IMR-90 (cell line): ENCODE measurements around the gene CENPK. TPM values are rescaled to one million over a fixed set of nuclear protein-coding genes. Genes with fewer than 3 reads are reported as not detected.
"Not testable (repeated sequence)": the region's sequence is repeated elsewhere in the genome, so short reads cannot be mapped to it uniquely, and the experiment has no call there.

Experiments used
- ATAC-seq: fragments of 200-7000 bp; cut with Tn5 transposase; 2 replicates; pipeline ENCODE4 v1.9.1; 2020; ENCODE audit warnings: low read depth, mild to moderate bottlenecking, moderate library complexity
- BruUV-seq: library from RNA; stranded (reverse); fragments of 400-500 nt; replicated peaks from 2 replicates; lab custom pipeline; 2021; lab: Mats Ljungman, UMichigan
- CTCF ChIA-PET: fragments of 300-600 bp; formaldehyde crosslinking; extraction: SDS; loops from one replicate; lab custom pipeline; 2021; ENCODE audit warnings: antibody characterized with exemption; lab: Yijun Ruan, JAX
- POLR2A ChIA-PET: fragments of 300-600 bp; sonication (Branson Sonifier 250); formaldehyde crosslinking; loops from one replicate; lab custom pipeline; 2022; ENCODE audit warnings: antibody characterized with exemption; ENCODE audit not compliant: unreplicated experiment; lab: Charles Lee
- DNase-seq: peaks from one replicate; pipeline ENCODE4 v3.0.0; 2013
- H2AFZ ChIP-seq: replicated peaks from 2 replicates; pipeline ENCODE3; 2013; ENCODE audit warnings: low read length, mild to moderate bottlenecking; ENCODE audit not compliant: poor library complexity
- H2AK5ac ChIP-seq: 2 replicates; pipeline ENCODE4 v1.6.1; 2013; ENCODE audit warnings: low read depth, low read length, inconsistent platforms
- H2AK9ac ChIP-seq: replicated peaks from 2 replicates; pipeline ENCODE3; 2013; ENCODE audit warnings: mild to moderate bottlenecking, low read depth, low read length, moderate library complexity; ENCODE audit not compliant: poor library complexity
- H2BK120ac ChIP-seq: 2 replicates; pipeline ENCODE4 v1.6.1; 2013; ENCODE audit warnings: low read depth, low read length, inconsistent platforms
- H2BK15ac ChIP-seq: 3 replicates; pipeline ENCODE4 v1.6.1; 2013; ENCODE audit warnings: low read depth, low read length, inconsistent platforms
- H2BK20ac ChIP-seq: 2 replicates; pipeline ENCODE4 v1.6.1; 2013; ENCODE audit warnings: low read depth, mild to moderate bottlenecking, inconsistent platforms, low read length, moderate library complexity
- H2BK5ac ChIP-seq: 2 replicates; pipeline ENCODE4 v1.6.1; 2013; ENCODE audit warnings: mild to moderate bottlenecking, low read depth, low read length, inconsistent platforms; ENCODE audit not compliant: poor library complexity, severe bottlenecking
- H3K14ac ChIP-seq: replicated peaks from 2 replicates; pipeline ENCODE4 v1.6.1; 2013; ENCODE audit warnings: low read depth, low read length, inconsistent platforms
- H3K18ac ChIP-seq: 2 replicates; pipeline ENCODE4 v1.6.1; 2013; ENCODE audit warnings: low read depth, low read length, control low read depth
- H3K23ac ChIP-seq: 2 replicates; pipeline ENCODE4 v1.6.1; 2013; ENCODE audit warnings: low read depth, low read length, inconsistent platforms
- H3K27ac ChIP-seq: 2 replicates; pipeline ENCODE4 v1.5.1; 2013; ENCODE audit warnings: mild to moderate bottlenecking, control low read depth, low read length; ENCODE audit not compliant: insufficient read depth
- H3K27me3 ChIP-seq: 2 replicates; pipeline ENCODE4 v1.6.1; 2013; ENCODE audit warnings: low read length; ENCODE audit not compliant: control insufficient read depth, insufficient read depth
- H3K36me3 ChIP-seq: 2 replicates; pipeline ENCODE4 v1.6.1; 2013; ENCODE audit warnings: low read length, mixed read lengths; ENCODE audit not compliant: control insufficient read depth, insufficient read depth
- H3K4ac ChIP-seq: 2 replicates; pipeline ENCODE4 v1.6.1; 2013; ENCODE audit warnings: low read depth, low read length, inconsistent platforms
- H3K4me1 ChIP-seq: 2 replicates; pipeline ENCODE4 v1.6.1; 2013; ENCODE audit warnings: low read length, mixed read lengths; ENCODE audit not compliant: control insufficient read depth, insufficient read depth
- H3K4me2 ChIP-seq: 2 replicates; pipeline ENCODE4 v1.6.1; 2013; ENCODE audit warnings: low read depth, mild to moderate bottlenecking, control low read depth, low read length, moderate library complexity
- H3K4me3 ChIP-seq: 2 replicates; pipeline ENCODE4 v1.5.1; 2013; ENCODE audit warnings: low read depth, mild to moderate bottlenecking, control low read depth, low read length, moderate library complexity; ENCODE audit not compliant: insufficient read depth
- H3K56ac ChIP-seq: 2 replicates; pipeline ENCODE4 v1.6.1; 2013; ENCODE audit warnings: low read length, inconsistent platforms; ENCODE audit not compliant: insufficient read depth; ENCODE audit errors: extremely low read depth
- H3K79me1 ChIP-seq, 2 experiments: 2 replicates each; pipeline ENCODE4 v1.6.1; 2013; ENCODE audit warnings: low read length in 2 of 2, inconsistent platforms in 1 of 2, low read depth in 1 of 2
- H3K9ac ChIP-seq: 2 replicates; pipeline ENCODE4 v1.6.1; 2013; ENCODE audit warnings: low read depth, low read length, control low read depth
- H3K9me1 ChIP-seq: 2 replicates; pipeline ENCODE4 v1.6.1; 2013; ENCODE audit warnings: low read length, inconsistent platforms; ENCODE audit not compliant: insufficient read depth
- H3K9me3 ChIP-seq: 2 replicates; pipeline ENCODE4 v1.6.1; 2013; ENCODE audit warnings: low read length; ENCODE audit not compliant: control insufficient read depth, insufficient read depth
- H4K20me1 ChIP-seq: 2 replicates; pipeline ENCODE4 v1.6.1; 2013; ENCODE audit warnings: low read length, inconsistent platforms; ENCODE audit not compliant: insufficient read depth
- H4K5ac ChIP-seq: 2 replicates; pipeline ENCODE4 v1.6.1; 2013; ENCODE audit warnings: mild to moderate bottlenecking, low read depth, low read length, control low read depth
- H4K8ac ChIP-seq, 2 experiments: 2 replicates each; pipeline ENCODE4 v1.6.1; 2013; ENCODE audit warnings: low read depth in 2 of 2, low read length in 2 of 2, control low read depth in 1 of 2, inconsistent platforms in 1 of 2
- H4K91ac ChIP-seq: 2 replicates; pipeline ENCODE4 v1.6.1; 2013; ENCODE audit warnings: low read depth, low read length, inconsistent platforms; ENCODE audit not compliant: insufficient read depth
- WGBS, 2 experiments: methylation state at CpG; one replicate each; pipeline versions ENCODE4 v1.1.5 to v1.1.7; 2013; ENCODE audit warnings: missing lambda C conversion rate in 2 of 2; ENCODE audit not compliant: insufficient read length in 1 of 2; ENCODE audit errors: extremely low coverage in 2 of 2; 5-methylcytosine and 5-hydroxymethylcytosine counted together
- dilution Hi-C: fragments of 300-500 bp; cut with HindIII; formaldehyde crosslinking; loops from one replicate; pipeline ENCODE4 v1.14.3; 2018; ENCODE audit warnings: low sequenced_read_pairs; ENCODE audit not compliant: unreplicated experiment
- in situ Hi-C: fragments of 300-500 bp; cut with MboI; formaldehyde crosslinking; loops from 3 replicates; pipeline ENCODE4 v1.14.3; 2019; ENCODE audit warnings: low sequenced_read_pairs, inconsistent platforms, mixed read lengths
- intact Hi-C: fragments of 100-400 bp; cut with micrococcal nuclease; formaldehyde crosslinking; loops from 2 replicates; pipeline ENCODE4 v1.10.0; 2022
- polyA plus RNA-seq, 3 experiments: library from polyadenylated mRNA; depleted of rRNA; stranded (reverse); fragments of >200 nt; gene quantifications; 2 replicates each; pipeline ENCODE4 v1.2.3, GENCODE V29; 2012; ENCODE audit warnings: low replicate concordance in 1 of 3
- total RNA-seq: library from RNA; depleted of rRNA; stranded (reverse); fragments of >200 nt; gene quantifications from 2 replicates; pipeline ENCODE4 v1.2.3, GENCODE V29; 2012

The CENPK gene
- total and polyA plus RNA-seq, 2 of the 4 experiments (the other 2 are of a cell fraction): 5.6 to 9.4 TPM

DNA sequence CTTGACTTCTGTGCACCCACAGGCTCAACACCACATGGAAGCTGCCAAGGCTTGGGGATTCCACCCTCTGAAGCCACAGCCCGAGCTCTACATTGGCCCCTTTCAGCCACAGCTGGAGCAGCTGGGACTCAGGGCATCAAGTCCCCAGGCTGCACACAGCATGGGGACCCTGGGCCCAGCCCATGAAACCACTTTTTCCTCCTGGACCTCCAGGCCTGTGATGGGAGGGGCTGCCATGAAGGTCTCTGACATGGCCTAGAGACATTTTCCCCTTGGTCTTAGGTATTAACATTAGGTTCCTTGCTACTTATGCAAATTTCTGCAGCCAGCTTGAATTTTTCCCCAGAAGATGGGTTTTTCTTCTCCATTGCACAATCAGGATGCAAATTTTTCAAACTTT, 38.8 kb upstream of the CENPK start:
- H2AK9ac ChIP-seq, H2BK20ac ChIP-seq, H4K8ac ChIP-seq, H3K4me1 ChIP-seq, H3K9ac ChIP-seq, H3K4ac ChIP-seq, H2BK5ac ChIP-seq, H2BK120ac ChIP-seq, H2BK15ac ChIP-seq, H3K4me2 ChIP-seq, H2AFZ ChIP-seq, in situ Hi-C loops, H4K91ac ChIP-seq, H3K18ac ChIP-seq, H4K20me1 ChIP-seq, H3K14ac ChIP-seq, CTCF ChIA-PET, ATAC-seq, BruUV-seq, H4K5ac ChIP-seq, H2AK5ac ChIP-seq, H3K23ac ChIP-seq, POLR2A ChIA-PET, H3K27me3 ChIP-seq, H3K56ac ChIP-seq, H3K9me3 ChIP-seq, H3K4me3 ChIP-seq, H3K79me1 ChIP-seq, dilution Hi-C loops, DNase-seq, H3K27ac ChIP-seq, H3K9me1 ChIP-seq: not testable (repeated sequence)
- intact Hi-C loops: loop anchor here (1.0 kb wide), 1 partner anchor 9 kb away; no protein-coding TSS in a partner anchor
- peaks cover 23% of the 10 kb centered on the region for H3K36me3 ChIP-seq
- no CpG with 5 or more reads among the region's 1 CpG for WGBS, 2 experiments
